ENCODE results near the gene DDX28. TPM values are rescaled to one million over a fixed set of nuclear protein-coding genes. Genes with fewer than 3 reads are reported as not detected.

DDX28 gene
- total and polyA plus RNA-seq, 2 of the 8 experiments (the other 6 are each of a cell fraction or from before 2014, with no cell fraction given), result 16.8 to 28.1 TPM

- no peak overlapping the region for H3K4me2 ChIP-seq (ENCODE audit: insufficient read depth in 1 of 2, low read depth in 2 of 2, low read length in 2 of 2)
- H3K36me3 ChIP-seq (ENCODE audit: control insufficient read depth in 2 of 4, insufficient read depth in 4 of 4, low read length in 3 of 4), result peaks cover 2 to 6% (median 3%) of the 10 kb centered on the region in 4 experiments; a peak in 4 of 8 replicates
- H4K20me1 ChIP-seq (replicated peaks in 1 of 2; ENCODE audit: control insufficient read depth in 1 of 2, insufficient read depth in 2 of 2, low read length in 2 of 2), result no peaks in the 10 kb centered on the region
- no peak overlapping the region for H4K8ac ChIP-seq (ENCODE audit: extremely low read depth, insufficient read depth, low read length)
- H3K9me3 ChIP-seq (ENCODE audit: insufficient read depth in 2 of 2, low read depth in 1 of 2, low read length in 1 of 2), result no peaks in the 10 kb centered on the region
- no peak overlapping the region for H3K14ac ChIP-seq (ENCODE audit: insufficient read length)
- no peak overlapping the region for H3K18ac ChIP-seq (ENCODE audit: extremely low read depth, low read length)
- H2BK15ac ChIP-seq (ENCODE audit: low read length), result no peak overlapping the region
- no peak overlapping the region for H2AK5ac ChIP-seq (ENCODE audit: low read depth, low read length)
- WGBS, 2 experiments (ENCODE audit: extremely low coverage in 1 of 2, insufficient coverage in 1 of 2, insufficient read length in 1 of 2, insufficient replicate concordance in 2 of 2, low coverage in 1 of 2, low lambda C conversion rate in 2 of 2, missing lambda C conversion rate in 1 of 2), result 92% methylated on average over 9 of the region's 9 CpGs; no CpG with 5 or more reads in 1 of the 2 experiments
- no peak overlapping the region for H2BK20ac ChIP-seq (ENCODE audit: low read length)
- TF ChIP-seq KDM5A (IDR thresholded peaks at IDR 0.05; ENCODE audit: low read length) (no peak), KDM4A (IDR thresholded peaks at IDR 0.05; ENCODE audit: low read depth, low read length, severe bottlenecking) (no peak), MAFK (IDR thresholded peaks at IDR 0.05; ENCODE audit: low read depth, low read length) (no peak), CHD2 (IDR thresholded peaks at IDR 0.05; ENCODE audit: low read length) (no peak), CTBP2 (IDR thresholded peaks at IDR 0.05; ENCODE audit: borderline replicate concordance, insufficient read depth, insufficient read length, low read length) (no peak), EGR1 (IDR thresholded peaks at IDR 0.05; ENCODE audit: borderline replicate concordance, low read depth, low read length) (no peak)
- H2BK120ac ChIP-seq (replicated peaks; ENCODE audit: low read depth, low read length), result no peak overlapping the region
- H3K56ac ChIP-seq (replicated peaks; ENCODE audit: insufficient read length, low read depth, low read length), result no peak overlapping the region
- no peak overlapping the region for H3K9ac ChIP-seq (replicated peaks in 1 of 4; ENCODE audit: extremely low read depth in 1 of 4, low read depth in 3 of 4, low read length in 3 of 4)
- H2AFZ ChIP-seq (ENCODE audit: low read length), result no peak overlapping the region
- H2BK12ac ChIP-seq (ENCODE audit: low read depth, low read length), result no peak overlapping the region
- H3K23ac ChIP-seq (ENCODE audit: insufficient read length), result no peak overlapping the region
- H4K5ac ChIP-seq (ENCODE audit: insufficient read length, low read depth, low read length), result no peak overlapping the region
- H3K4me3 ChIP-seq (ENCODE audit: extremely low read depth in 1 of 4, insufficient read depth in 2 of 4, low read depth in 3 of 4, low read length in 4 of 4), result no peak overlapping the region
- no peaks in the 10 kb centered on the region for H3K4me1 ChIP-seq (replicated peaks in 1 of 4; ENCODE audit: control insufficient read depth in 3 of 4, insufficient read depth in 4 of 4, low read length in 3 of 4)
- H2BK5ac ChIP-seq (ENCODE audit: low read depth, low read length), result no peak overlapping the region
- no peaks in the 10 kb centered on the region; the same call in 1 of the 2 replicates for H3K79me1 ChIP-seq (ENCODE audit: low read depth, low read length)
- DNase-seq (ENCODE audit: low read depth in 1 of 2, low spot score in 2 of 2) (no peak), FAIRE-seq (no peak)
- no peaks in the 10 kb centered on the region for H3K79me2 ChIP-seq (ENCODE audit: control insufficient read depth in 1 of 2, insufficient read depth in 2 of 2, low read length in 2 of 2)
- POLR2A ChIA-PET (ENCODE audit: partially characterized antibody), result interaction anchor here (1.1 to 3.6 kb wide), 2 partner anchors 12 to 15 kb away, joined by 3 to 17 read pairs; partner anchors contain the start of genes DDX28 and DUS2
- H3K4ac ChIP-seq (replicated peaks; ENCODE audit: insufficient read length, low read depth, low read length), result no peak overlapping the region
- no peak overlapping the region for H4K91ac ChIP-seq (replicated peaks; ENCODE audit: insufficient read length, low read length)
- no peak overlapping the region for H3K27ac ChIP-seq (ENCODE audit: low read depth, low read length)
- H3K23me2 ChIP-seq (ENCODE audit: low read depth, low read length), result no peaks in the 10 kb centered on the region
- H3K27me3 ChIP-seq (replicated peaks in 1 of 4; ENCODE audit: control insufficient read depth in 3 of 4, extremely low read depth in 1 of 4, insufficient read depth in 3 of 4, low read length in 3 of 4), result no peaks in the 10 kb centered on the region
- CTCF ChIA-PET (ENCODE audit: partially characterized antibody), result interaction anchor here (0.6 to 3.0 kb wide), 6 partner anchors 10 to 96 kb away, joined by 3 to 10 read pairs (median 4); no protein-coding TSS in a partner anchor
Observed at GRCh38 chr16:68037841-68038597, 15.0 kb upstream of the DDX28 start.
